HL-60 (cell line): ENCODE data around the gene LRMDA.
A peak's percentile ranks its signal among the peaks of the same experiment; 100 is the strongest.

ENCODE experiments used
- DNase-seq, 2 experiments: peaks; one replicate each; pipeline ENCODE4 v3.0.0-alpha.2; 2010 to 2020; ENCODE audit warnings: low read depth in 1 of 2, low spot score in 1 of 2
- H3K27ac ChIP-seq: fragments of 250-450 bp; sonication (Bioruptor Pico); replicated peaks from 2 replicates; pipeline ENCODE4 v1.5.1; 2020; ENCODE audit warnings: mild to moderate bottlenecking, moderate library complexity
- H3K27me3 ChIP-seq: fragments of 250-450 bp; sonication (Bioruptor Pico); 2 replicates; pipeline ENCODE4 v1.5.1; 2021; ENCODE audit warnings: mild to moderate bottlenecking, moderate library complexity; ENCODE audit not compliant: insufficient read depth, poor library complexity, severe bottlenecking
- H3K4me3 ChIP-seq: replicated peaks from 2 replicates; pipeline ENCODE4 v1.5.1; 2011; ENCODE audit warnings: mild to moderate bottlenecking, control low read depth, low read length; ENCODE audit not compliant: insufficient read depth
- GABPA ChIP-seq: IDR thresholded peaks from 2 replicates; pipeline ENCODE4 v1.6.1; 2012; ENCODE audit warnings: low read depth
- POLR2AphosphoS5 ChIP-seq: IDR thresholded peaks from 2 replicates; pipeline ENCODE4 v1.6.1; 2012; ENCODE audit warnings: low read depth
- SPI1 ChIP-seq: IDR thresholded peaks from 2 replicates; pipeline ENCODE4 v1.6.1; 2012; ENCODE audit warnings: low read depth, mild to moderate bottlenecking, borderline replicate concordance
- TF ChIP-seq, protein P1 (sequence below): IDR thresholded peaks from one replicate; pipeline ENCODE4 v1.5.1; 2011; ENCODE audit warnings: low read length, control low read depth, inconsistent platforms; ENCODE audit not compliant: insufficient read depth
- TF ChIP-seq, protein P2 (sequence below): IDR thresholded peaks from 2 replicates; pipeline ENCODE4 v1.6.1; 2012; ENCODE audit warnings: low read depth; ENCODE audit not compliant: insufficient replicate concordance

LRMDA gene

DNA sequence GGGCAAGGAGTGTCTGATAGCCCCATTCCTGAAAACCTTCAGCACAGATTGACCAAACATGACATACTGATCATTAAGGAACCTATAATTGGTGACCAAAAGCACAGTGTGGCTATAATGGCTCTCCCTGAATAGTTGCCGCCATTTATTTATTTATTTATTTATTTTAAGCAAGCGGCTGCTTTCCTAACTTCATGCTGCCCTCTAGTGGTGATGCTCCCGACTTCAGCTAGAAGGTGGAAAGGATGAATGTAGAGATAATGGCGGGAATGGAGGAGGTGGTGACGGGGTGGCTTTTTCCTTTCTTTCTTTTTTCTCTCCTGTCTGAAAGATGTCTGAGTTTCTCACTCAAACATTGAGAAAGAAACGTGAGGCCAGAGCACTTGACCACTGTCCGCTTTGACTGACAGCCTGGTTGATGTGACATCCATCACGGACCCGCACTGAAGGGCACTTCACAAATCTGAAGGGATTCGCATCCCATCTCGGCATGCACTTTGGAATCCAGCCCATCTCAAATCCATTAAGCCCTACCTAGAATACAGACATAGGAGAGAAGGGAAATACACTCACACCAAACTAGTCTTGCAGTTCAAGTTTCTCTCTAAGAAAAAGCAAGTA, 1116.0 kb downstream of the LRMDA start:
- TF ChIP-seq, protein P1, sequence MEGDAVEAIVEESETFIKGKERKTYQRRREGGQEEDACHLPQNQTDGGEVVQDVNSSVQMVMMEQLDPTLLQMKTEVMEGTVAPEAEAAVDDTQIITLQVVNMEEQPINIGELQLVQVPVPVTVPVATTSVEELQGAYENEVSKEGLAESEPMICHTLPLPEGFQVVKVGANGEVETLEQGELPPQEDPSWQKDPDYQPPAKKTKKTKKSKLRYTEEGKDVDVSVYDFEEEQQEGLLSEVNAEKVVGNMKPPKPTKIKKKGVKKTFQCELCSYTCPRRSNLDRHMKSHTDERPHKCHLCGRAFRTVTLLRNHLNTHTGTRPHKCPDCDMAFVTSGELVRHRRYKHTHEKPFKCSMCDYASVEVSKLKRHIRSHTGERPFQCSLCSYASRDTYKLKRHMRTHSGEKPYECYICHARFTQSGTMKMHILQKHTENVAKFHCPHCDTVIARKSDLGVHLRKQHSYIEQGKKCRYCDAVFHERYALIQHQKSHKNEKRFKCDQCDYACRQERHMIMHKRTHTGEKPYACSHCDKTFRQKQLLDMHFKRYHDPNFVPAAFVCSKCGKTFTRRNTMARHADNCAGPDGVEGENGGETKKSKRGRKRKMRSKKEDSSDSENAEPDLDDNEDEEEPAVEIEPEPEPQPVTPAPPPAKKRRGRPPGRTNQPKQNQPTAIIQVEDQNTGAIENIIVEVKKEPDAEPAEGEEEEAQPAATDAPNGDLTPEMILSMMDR: peak; percentile 47
- TF ChIP-seq, protein P2, sequence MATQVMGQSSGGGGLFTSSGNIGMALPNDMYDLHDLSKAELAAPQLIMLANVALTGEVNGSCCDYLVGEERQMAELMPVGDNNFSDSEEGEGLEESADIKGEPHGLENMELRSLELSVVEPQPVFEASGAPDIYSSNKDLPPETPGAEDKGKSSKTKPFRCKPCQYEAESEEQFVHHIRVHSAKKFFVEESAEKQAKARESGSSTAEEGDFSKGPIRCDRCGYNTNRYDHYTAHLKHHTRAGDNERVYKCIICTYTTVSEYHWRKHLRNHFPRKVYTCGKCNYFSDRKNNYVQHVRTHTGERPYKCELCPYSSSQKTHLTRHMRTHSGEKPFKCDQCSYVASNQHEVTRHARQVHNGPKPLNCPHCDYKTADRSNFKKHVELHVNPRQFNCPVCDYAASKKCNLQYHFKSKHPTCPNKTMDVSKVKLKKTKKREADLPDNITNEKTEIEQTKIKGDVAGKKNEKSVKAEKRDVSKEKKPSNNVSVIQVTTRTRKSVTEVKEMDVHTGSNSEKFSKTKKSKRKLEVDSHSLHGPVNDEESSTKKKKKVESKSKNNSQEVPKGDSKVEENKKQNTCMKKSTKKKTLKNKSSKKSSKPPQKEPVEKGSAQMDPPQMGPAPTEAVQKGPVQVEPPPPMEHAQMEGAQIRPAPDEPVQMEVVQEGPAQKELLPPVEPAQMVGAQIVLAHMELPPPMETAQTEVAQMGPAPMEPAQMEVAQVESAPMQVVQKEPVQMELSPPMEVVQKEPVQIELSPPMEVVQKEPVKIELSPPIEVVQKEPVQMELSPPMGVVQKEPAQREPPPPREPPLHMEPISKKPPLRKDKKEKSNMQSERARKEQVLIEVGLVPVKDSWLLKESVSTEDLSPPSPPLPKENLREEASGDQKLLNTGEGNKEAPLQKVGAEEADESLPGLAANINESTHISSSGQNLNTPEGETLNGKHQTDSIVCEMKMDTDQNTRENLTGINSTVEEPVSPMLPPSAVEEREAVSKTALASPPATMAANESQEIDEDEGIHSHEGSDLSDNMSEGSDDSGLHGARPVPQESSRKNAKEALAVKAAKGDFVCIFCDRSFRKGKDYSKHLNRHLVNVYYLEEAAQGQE: no peak
- no peak overlapping the region for H3K27ac ChIP-seq
- H3K27me3 ChIP-seq: no peaks in the 10 kb centered on the region
- no peak overlapping the region for H3K4me3 ChIP-seq
- DNase-seq: peak; percentile 6 to 74

DNA sequence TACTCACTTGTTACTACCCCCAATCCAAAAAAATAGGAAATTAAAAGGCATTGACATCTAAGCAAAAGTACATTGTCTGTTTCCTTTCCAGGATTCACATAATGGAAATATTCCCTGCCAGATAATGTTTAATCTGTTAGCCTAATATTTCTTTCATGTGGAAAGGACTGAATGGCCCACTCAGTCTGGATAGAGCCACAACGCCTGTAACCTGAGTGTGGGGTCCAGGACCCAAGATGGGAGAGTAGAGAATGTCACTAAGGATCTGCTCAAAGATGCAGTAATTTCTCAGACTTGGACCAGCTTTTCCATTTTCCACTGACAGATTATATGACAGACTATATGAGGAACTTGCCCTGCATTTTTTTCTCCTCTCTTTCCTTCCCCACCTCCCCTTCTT, 1117.3 kb downstream of the LRMDA start:
- no peak for DNase-seq
- Histone ChIP-seq H3K4me3 (no peak overlapping the region), H3K27ac (no peak overlapping the region), H3K27me3 (no peaks in the 10 kb centered on the region)
- TF ChIP-seq GABPA: no peak
- TF ChIP-seq, protein P2: no peak
- TF ChIP-seq, protein P1: no peak
- TF ChIP-seq SPI1: no peak
- no peak for TF ChIP-seq POLR2AphosphoS5

DNA sequence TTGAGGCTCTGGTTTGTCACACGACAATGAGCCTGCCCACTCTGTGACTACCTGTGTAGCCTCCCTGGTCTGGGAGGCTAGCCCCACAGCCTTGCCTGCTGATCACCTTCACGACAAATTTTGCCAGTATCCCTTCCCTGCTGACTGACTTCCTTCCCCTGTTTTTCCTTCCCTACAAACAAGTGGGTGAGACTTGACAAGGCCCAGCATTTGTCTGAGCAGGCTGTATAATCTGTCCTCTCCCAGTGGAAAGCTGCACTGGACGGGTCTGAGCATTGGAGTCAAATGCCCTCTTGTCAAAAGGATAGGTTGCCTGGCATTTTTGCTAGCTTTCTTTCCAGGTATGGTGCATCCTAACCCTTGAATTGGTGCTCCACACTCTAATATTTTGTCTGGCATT, 1117.7 kb downstream of the LRMDA start:
- no peak overlapping the region for H3K4me3 ChIP-seq
- no peak for TF ChIP-seq GABPA
- TF ChIP-seq POLR2AphosphoS5: no peak
- no peak for TF ChIP-seq SPI1
- H3K27ac ChIP-seq: no peak overlapping the region
- DNase-seq: no peak
- H3K27me3 ChIP-seq: no peaks in the 10 kb centered on the region

DNA sequence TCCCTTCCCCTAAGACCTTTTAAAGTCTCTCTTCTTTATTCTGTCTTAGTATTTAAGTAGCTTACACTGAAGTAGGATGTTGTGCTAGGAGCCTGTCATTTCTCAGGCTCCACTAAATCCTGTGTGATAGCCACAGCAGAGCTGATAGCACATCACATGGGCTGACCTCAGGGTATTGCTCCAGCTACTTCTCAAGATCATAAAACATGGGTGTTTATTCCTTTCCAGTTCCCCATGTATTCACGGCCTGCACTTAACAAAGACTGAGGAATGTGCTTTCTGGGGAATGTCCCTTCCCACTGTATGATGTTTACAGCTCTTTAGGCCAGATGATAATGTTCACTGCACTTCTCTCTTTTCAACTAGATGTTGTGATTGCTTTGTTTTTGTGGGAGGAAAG, 1119.4 kb downstream of the LRMDA start:
- Histone ChIP-seq H3K27me3 (no peaks in the 10 kb centered on the region), H3K27ac (no peak overlapping the region), H3K4me3 (no peak overlapping the region)
- TF ChIP-seq POLR2AphosphoS5 (no peak), SPI1 (no peak), GABPA (no peak)
- TF ChIP-seq, protein P2: no peak
- TF ChIP-seq, protein P1: no peak
- no peak for DNase-seq
